Activated T-helper 1 cell treated with Interleukin-2 at 50 U/mL for 16 hours (primary cell): Measurements from ENCODE around the gene HIPK3.

Source experiments
- DNase-seq: peaks from one replicate; pipeline ENCODE4 v3.0.0-alpha.2; 2020; ENCODE audit warnings: low read depth

Gene HIPK3

DNA sequence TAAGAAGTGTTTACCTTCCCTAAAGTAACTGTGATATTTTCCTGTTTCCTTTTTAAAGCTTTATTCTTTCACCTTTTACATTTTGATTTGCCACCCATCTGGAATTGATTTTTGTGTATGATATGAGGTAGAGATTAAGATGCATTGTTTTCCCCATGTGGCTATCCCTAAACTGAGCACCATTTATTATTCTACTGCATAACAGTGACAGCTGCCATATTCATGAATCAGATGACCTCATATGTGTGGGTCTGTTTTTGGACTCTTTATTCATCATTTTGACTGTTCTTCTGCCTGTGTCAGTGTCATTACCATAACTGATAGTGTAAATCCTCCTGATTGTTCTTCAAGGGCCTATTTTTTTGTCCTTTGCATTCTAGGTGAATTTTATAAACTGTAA, 50.8 kb downstream of the HIPK3 start:
- no peak for DNase-seq

DNA sequence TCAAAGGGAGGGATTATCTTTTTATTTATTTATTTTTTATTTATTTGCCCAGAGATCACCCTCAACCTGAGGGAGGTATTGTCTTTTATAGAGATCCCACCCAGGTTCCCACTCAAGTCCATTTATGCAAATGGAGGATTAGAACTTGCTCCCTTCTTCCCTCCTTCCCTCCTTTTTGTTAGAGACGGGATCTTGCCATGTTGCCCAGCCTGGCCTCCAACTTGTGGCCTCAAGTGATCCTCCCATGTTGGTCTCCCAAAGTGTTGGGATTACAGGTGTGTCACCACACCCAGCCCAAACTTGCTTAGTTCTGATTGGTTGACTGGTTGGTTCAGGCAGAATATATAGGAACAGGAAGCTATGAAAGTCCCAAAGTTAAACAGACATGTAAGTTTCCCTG, 51.9 kb downstream of the HIPK3 start:
- no peak for DNase-seq

DNA sequence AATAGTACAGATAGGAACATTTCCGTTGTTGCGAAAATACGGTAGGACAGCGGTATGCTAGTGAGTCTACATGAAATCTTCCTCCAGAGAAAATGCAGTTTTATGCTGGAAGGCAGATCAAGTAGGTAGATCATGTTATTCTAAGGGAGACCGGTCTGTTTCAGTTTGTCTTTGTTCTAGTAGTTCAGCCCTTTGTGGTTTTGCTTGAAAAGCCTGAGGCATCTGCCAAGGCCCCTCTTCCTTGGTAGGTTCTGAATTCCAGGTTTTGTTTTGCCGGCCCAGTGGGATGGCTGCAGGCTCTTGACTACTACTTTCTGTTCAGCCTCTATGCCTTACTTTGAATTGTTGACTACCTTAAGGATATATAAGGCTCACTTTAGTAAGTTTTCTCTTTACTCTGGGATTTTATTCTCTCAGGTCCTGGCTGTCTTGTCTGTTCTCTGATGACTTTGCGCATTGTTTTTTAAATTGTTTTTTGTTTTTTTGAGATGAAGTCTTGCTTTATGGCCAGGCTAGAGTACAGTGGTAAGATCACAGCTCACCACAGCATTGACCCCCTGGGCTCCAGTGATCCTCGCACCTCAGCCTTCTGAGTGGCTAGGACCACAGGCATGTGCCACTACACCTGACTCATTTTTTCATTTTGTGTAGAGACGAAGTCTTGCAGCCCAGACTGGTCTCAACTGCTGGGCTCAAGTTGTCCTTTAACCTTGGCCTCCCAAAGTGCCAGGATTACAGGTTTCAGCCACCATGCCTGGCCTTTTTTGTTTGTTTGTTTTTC, 53.7 kb downstream of the HIPK3 start:
- DNase-seq = no peak

DNA sequence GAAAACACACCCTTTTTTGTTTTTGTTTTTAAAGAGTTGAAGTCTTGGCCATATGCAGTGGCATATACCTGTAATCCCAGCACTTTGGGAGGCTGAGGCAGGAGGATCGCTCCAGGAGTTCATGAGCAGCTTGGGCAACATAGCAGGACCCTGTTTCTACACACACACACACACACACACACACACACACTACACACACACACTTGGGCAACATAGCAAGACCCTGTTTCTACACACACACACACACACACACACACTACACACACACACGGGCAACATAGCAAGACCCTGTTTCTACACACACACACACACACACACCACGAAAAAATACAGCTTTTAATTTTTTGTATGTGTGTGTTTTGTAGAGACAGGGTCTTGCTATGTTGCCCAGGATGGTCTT, 54.5 kb downstream of the HIPK3 start:
- no peak for DNase-seq

DNA sequence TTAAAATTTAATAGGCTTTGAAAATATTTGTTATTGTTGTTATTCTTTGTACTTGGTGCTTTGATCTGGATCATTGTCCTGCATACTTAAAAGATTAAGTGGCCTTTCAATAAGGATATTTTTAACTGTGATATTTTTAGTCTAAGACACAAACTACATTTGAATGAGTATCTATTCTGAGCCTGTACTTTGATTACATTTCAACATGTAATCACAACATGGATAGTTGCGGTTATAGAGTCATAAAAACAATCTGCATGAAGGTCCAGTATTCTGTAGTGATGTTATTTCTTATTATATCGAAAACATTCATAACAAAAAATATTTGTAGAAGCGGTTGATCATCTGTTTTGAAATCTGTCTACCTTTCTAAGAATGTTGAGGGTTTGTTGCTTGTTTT, 58.6 kb downstream of the HIPK3 start:
- no peak for DNase-seq

DNA sequence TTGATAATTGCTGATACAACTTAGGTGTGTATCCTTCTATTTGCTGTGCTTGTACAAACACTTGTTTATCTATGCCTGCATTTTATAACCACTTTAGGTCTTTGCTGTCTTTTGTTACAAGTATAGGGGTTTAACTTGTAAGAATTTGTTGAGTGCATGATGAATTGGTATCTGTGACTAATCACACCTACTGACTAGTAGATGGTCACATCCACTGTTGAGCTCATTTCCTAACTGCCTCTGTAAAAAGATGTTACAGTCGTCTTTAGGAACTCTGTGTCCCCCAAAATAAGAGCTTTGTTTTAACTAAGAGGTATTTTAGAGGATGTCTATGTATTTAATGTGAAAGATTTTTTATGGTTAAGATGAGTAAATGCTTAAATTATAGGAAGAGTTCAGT, 60.5 kb downstream of the HIPK3 start:
- no peak for DNase-seq

DNA sequence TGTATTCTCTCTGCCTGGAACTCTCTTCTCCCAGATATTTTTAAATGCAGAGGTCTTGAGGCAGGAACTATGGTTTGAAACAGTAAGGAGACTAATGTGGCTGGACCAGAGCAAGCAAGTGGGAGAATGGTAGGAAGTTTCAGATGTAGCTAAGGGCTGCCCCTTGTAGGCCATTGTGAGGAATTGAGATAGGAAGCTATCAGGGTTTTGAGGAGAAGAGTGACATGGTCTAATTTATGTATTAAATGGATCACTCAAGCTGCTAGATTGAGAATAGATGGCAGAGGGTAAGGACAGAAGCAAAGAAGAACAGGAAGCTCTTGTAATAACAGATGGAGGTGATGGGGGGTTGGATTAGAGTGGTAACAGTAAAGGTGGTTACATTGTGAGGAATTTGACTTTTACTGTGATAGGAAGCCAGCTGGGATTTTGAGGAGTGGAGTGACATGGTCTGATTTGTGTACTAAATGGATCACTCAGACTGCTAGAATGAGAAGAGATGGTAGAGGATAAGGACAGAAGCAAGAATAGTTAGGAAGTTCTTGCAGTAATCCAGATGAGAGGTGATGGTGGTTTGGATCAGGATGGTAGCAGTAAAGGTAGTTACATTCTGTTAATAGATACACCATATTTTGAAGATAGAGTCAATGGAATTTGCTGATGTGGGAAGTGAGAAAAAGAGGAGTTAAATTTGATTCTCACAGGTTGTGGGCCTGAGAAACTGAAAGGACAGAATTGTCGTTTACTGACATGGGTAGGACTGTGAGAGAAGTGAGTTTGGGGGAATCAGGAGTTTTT, 63.0 kb downstream of the HIPK3 start:
- no peak for DNase-seq

DNA sequence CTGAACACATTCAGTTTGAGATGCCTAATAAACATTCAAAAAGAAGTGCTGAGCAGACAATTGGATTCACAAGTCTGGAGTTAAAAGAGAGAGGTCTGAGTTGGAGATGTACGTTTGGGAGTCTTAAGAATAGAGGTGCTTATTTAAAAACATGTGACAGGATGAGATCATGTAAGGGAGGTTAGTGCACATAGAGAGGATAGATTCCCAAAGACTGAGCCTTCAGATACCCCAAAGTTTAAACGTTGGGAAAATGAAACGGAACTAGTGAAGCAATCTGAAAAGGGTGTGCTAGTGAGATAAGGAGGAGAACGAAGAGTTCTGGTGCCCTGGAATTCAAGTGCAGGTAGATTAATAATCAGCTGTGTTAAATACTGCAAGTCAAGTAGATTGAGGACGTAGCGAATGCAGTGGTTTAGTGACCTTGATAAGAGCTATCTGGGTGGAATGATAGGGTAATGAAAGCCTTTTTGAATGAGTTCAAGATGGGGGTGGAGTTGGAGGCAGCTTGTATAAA, 63.7 kb downstream of the HIPK3 start:
- no peak for DNase-seq

DNA sequence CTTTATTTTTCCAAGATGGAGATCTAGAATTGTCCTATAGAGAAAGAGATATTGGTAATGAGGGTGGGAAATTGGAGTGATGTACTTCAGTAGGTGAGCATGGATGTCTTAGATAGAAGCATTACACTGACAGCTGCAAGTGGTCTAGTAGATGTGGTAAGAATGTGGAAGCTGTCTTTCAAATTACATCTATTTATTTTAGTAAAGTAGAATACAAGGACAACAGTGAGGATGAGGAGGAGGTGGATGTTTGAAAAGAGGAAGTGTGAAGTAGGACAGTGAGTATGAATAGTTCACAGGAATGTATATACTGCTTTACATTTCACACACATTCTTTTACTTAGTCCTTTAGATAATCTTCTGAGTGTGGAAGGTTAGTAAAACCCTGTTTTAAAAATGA, 64.2 kb downstream of the HIPK3 start:
- no peak for DNase-seq

DNA sequence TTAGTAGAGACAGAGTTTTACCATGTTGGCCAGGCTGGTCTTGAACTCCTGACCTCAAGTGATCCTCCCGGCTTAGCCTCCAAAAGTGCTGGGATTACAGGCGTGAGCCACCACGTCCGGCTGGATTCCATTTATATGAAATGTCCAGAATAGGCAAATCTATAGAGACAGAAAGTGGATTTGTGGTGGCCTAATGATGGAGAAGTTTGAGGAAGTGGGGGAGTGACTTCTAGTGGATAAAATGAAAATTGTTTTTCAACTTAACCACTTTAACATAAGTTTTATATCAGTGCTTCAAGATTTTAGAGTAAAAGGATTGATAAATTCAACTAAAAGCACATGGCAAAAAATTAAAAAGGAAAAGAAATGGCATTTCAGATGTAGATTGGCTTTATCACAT, 66.2 kb downstream of the HIPK3 start:
- no peak for DNase-seq

DNA sequence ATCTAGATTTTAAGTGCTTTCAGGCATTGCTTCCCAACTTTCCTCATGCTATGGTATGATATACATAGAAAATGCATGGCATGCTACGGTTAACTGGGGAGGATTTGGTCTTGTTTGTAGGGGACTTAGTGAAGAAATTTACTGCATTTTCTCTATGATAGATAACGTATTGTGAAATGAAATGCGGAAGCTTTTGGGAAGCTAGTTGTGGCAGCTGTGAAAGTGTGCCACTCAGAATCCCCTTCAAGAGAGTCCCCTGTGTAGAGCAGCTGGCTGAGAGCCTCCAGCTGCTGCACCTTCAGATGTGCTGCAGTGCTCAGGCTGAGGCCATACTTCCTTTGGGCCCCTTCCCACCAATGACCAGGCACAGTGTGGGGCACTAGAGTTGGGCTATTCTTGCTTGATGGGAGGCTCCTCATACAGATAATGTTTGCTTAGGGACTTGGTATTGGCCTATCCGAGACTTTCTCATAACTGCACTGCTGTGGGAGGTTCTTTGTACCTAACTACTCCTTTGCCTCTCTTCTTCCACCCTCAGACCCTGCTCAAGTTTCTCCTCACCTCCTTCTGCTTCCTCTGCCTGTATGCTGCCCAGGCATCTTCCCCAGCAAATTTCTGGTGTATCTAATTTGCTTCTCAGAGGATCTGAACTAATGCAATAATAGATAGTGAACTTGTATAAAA, 67.3 kb downstream of the HIPK3 start:
- DNase-seq = no peak

DNA sequence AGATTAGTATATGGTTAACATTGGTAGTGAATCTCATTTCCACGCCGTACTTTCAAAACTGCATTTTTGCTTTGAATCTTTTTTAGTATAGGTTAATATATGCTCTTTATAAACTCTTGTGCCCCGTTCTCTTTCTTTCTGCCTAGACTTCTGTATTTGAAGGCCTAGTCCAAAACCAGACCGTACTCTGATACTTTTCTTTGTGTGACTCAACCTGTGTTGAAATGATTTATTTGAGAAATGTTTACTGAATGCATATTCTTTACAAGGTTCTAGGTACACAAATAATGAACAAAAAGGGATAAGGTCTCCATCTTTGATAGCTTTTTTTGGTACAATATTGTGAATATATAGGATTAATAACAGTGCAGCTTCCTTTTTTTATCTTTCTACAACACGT, 68.3 kb downstream of the HIPK3 start:
- no peak for DNase-seq

DNA sequence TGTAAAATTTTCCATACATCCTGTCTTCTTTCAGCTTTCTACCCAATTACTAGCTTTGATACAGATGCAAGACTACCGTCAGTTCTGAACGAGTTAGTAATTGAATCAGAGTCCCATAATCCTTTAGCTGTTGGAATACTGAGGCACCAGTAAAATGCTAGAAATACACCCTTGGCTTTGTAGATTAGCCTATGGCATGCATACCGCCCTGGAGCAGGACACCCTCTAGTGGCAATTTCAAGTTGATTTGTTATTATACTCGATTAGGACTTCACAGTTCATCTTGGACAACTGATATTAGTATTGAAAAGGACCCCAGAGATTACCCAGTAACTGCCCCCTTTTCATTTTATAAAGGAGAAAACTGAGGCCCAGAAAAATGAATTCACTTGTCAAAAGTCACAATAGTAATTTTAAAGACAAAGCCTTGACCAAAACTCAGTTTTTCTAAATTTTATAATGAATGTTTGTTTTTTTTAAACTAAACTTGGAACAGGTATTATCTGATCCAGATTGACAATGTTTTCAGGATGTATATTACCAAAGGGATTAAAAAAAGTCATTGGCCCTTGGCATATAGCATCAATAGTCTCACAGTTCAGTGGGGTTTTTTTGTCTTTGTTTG, 72.6 kb downstream of the HIPK3 start:
- peak; percentile 3 for DNase-seq

DNA sequence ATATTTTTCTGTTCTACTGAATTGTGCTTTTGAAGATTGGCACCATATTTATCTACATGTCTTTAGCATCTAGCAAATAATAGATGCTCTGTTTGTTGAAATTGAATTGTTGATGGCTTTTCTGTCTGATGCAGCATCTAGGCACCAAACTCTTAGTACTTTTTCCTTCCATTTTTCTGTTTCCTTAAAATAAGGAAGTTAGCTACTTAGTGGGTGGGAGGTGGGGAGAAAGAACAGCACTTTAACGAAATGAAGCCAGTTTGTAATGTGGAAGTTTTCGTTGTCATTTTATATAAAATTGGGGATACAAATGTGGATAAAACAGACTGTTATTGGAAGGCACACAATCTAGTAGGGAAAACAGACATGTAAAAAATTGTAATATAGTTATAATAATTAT, 76.6 kb downstream of the HIPK3 start:
- DNase-seq = no peak

DNA sequence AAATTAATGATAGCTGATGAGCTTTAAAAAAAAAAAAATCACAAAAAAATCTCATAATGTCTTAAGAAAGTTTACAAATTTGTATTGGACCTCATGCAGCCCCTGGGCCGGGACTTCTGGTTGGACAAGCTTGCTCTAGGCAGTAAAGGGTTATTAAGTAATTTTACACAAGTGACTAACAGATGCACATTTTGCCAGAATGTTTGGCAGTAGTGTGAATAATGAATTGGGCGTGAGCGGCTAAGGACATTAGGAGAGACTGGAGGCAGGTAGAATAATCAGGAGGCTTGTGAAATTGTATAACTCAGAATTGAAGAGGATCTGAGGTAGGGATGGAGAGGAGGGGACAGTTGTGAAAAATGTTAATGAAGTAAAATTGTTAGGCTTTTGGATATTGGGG, 77.4 kb downstream of the HIPK3 start:
- DNase-seq = no peak

DNA sequence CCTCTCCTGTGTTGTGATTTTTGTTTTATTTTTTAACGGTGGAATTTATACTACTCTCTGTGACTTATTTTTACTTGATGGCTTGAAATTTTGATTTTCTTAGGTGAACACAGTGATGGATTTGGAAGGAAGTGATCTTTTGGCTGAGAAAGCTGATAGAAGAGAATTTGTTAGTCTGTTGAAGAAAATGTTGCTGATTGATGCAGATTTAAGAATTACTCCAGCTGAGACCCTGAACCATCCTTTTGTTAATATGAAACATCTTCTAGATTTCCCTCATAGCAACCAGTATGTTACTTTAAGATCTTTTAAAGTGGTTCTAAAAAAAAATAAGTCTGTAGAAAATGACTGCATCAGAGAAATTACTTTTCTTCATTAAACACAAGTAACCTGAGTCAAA, 82.1 kb downstream of the HIPK3 start:
- DNase-seq = no peak

DNA sequence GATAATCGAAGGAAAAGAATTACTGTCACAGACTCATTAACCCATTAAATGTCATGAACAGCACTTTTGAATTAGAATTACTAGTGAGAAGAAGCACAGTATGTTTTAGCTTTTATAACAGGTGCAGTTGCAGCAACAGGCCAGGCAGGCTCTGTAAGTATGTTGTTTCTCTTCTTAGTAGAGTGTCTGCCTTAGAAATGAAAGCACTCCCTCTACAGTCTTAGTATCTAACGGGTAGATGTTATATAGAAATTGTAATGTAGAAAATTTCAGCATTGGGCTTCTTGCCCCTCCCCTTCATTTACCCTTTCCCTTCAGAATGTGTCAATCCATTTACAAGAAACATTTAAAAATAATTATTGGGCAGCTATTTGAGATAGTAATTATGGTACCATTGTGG, 87.4 kb downstream of the HIPK3 start:
- DNase-seq = no peak

DNA sequence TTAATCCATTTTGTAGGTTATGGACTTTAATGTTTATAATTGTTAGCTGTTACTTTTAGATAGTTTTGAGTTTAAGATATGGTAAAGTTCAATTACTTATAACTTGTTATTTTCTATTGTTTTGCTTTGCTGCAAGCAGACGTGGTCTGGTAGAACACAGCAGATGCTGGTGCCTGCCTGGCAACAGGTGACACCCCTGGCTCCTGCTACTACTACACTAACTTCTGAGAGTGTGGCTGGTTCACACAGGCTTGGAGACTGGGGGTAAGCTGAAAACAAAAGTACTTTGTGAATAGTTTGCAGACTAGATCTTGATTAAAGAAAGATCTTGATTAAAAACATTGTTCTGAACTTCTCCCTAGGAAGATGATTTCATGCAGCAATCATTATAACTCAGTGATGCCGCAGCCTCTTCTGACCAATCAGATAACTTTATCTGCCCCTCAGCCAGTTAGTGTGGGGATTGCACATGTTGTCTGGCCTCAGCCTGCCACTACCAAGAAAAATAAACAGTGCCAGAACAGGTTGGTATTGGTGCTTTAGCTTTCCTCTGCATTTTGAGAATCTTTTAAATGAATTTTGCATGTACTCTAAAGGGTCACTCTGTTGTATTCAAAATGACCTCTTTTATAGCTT, 90.4 kb downstream of the HIPK3 start:
- DNase-seq = no peak

DNA sequence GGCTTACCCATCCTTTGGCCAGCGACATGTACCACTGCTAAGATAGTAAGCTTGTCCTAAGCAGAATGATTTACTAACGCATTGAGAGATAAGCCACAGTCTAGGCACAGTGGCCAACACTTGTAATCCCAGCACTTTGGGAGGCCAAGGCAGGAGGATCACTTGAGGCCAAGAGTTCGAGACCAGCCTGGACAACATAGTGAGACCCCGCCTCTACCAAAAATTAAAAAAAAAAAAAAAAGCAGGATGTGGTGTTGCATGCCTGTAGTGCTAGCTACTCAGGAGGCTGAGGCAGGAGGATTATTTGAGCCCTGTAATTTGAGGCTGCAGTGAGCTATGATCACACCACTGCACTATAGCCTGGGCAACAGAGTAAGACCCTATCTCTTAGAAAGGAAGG, 93.1 kb downstream of the HIPK3 start:
- no peak for DNase-seq

DNA sequence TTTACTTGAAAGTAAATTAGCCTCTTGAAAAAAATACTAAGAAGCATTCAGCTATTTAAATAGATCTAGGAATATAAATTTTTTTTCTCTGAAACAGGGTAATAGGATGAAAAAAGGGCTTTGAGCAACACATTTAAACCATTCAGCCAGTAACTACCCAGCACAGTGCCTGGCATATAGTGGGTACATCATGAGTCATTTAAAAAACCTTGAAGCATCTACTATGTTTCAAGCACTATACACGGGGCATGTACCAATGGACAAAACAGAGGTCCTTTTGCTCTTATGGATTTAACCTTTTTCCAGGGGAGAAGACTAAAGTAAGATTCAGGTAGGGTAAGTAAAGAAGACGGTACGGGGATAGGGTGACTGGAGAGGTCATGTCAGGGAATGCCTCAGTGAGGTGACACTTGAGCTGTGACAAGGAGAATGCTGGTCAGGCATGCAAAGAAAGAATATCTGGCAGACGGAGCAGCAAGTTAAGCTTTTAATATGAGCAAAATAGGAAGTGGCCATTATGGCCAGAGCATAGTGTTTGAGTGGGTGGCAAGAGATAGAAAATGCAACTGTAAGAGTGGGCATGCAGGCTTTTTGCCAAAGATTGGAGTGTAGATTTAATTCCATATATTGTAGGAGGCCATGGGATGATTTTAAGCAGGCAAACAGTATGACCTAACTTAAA, 101.1 kb downstream of the HIPK3 start:
- DNase-seq = no peak

DNA sequence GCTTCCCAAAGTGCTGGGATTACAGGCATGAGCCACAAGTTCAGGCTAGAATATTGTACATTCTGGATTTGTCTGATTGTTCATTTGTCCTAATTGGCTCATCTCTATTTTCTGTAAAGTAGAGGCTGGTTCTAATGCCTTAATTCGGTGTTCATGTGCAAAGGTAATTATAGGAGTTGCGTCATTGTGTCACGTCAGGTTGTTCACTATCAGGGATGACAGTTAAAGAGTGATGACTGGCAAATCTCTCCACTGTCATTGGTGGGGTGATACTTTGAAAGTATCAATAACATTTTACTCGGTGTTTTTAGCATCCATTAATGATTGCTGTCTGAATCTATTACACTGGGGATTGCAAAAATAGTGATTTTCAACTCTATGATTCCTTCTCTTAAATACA, 103.5 kb downstream of the HIPK3 start:
- no peak for DNase-seq
